Nephron progenitor cell (in vitro differentiated cells): ENCODE results near the gene TPPP3.

Experiments
- DNase-seq: peaks from one replicate; pipeline ENCODE4 v3.0.0; 2021
- H3K27ac Mint-ChIP-seq: 2 replicates; pipeline ENCODE4 v1.8.0; 2021; ENCODE audit warnings: mild to moderate bottlenecking, moderate library complexity, mixed read lengths
- H3K27me3 Mint-ChIP-seq: 2 replicates; pipeline ENCODE4 v1.8.0; 2021; ENCODE audit warnings: mild to moderate bottlenecking, low read depth, mixed read lengths; ENCODE audit not compliant: poor library complexity
- H3K36me3 Mint-ChIP-seq: 2 replicates; pipeline ENCODE4 v1.8.0; 2021; ENCODE audit warnings: low read depth, mixed read lengths
- H3K4me1 Mint-ChIP-seq: 2 replicates; pipeline ENCODE4 v1.8.0; 2021; ENCODE audit warnings: mixed read lengths
- H3K4me3 Mint-ChIP-seq: 2 replicates; pipeline ENCODE4 v1.8.0; 2021; ENCODE audit warnings: mild to moderate bottlenecking, moderate library complexity, mixed read lengths
- H3K9me3 Mint-ChIP-seq: 2 replicates; pipeline ENCODE4 v1.8.0; 2021; ENCODE audit warnings: mild to moderate bottlenecking, moderate library complexity, mixed read lengths
- CTCF ChIP-seq: fragments of 200-600 bp; sonication (generic); IDR thresholded peaks from 2 replicates; pipeline ENCODE4 v1.5.0; 2021; ENCODE audit warnings: antibody characterized with exemption

The TPPP3 gene

GRCh38 chr16:67393111-67393787 is at the start of gene TPPP3:
Gene TPPP3, minus strand, starts transcription at chr16:67393498. Its CDS starts 2,387 bp downstream, at chr16:67391111.
- Mint-ChIP-seq H3K36me3 (no peaks in the 10 kb centered on the region), H3K4me3 (peak within 1 kb of the TSS; percentile 68), H3K27me3 (peaks cover 36% of the 10 kb centered on the region), H3K4me1 (peaks cover 78% of the 10 kb centered on the region), H3K27ac (no peak within 1 kb of the TSS), H3K9me3 (no peaks in the 10 kb centered on the region)
- peak; percentile 61 for TF ChIP-seq CTCF
- DNase-seq, result peak; percentile 94

- no peak for TF ChIP-seq CTCF
- no peak for DNase-seq
- Mint-ChIP-seq H3K27ac (no peak overlapping the region), H3K4me1 (peaks cover 60% of the 10 kb centered on the region), H3K4me3 (no peak overlapping the region), H3K36me3 (peaks cover 19% of the 10 kb centered on the region), H3K27me3 (no peaks in the 10 kb centered on the region), H3K9me3 (no peaks in the 10 kb centered on the region)
These were observed 49.4 kb upstream of the TPPP3 start for GRCh38 chr16:67442581-67443255.

DNA sequence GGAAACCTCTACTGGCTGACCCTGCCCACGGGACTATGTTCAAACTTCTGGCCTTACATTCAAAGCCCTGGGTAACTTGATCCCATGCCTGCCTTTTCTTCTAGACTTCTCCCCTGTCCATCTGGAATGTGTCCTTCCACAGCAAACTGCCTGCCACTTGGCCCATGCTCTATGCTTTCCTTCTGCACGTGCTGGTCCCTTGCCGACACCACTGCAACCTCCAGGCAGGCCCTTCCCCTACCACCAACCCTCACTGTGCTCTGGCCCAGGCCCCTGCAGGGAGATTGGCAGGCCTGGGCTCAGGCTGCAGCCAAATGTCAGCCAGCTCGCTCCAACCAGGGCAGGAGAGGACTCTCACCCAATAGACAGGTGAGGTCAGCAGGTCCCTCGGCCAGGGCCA is 48.6 kb upstream of the TPPP3 start:
- no peaks in the 10 kb centered on the region for H3K9me3 Mint-ChIP-seq
- H3K36me3 Mint-ChIP-seq, result peaks cover 26% of the 10 kb centered on the region
- no peaks in the 10 kb centered on the region for H3K27me3 Mint-ChIP-seq
- peak overlapping the region; percentile 62 for H3K27ac Mint-ChIP-seq
- no peak overlapping the region for H3K4me3 Mint-ChIP-seq
- DNase-seq, result no peak
- peaks cover 63% of the 10 kb centered on the region for H3K4me1 Mint-ChIP-seq
- TF ChIP-seq CTCF, result no peak

GRCh38 chr16:67441271-67441753 is 48.0 kb upstream of the TPPP3 start:
- no peak for TF ChIP-seq CTCF
- H3K36me3 Mint-ChIP-seq, result peaks cover 23% of the 10 kb centered on the region
- peaks cover 59% of the 10 kb centered on the region for H3K4me1 Mint-ChIP-seq
- H3K9me3 Mint-ChIP-seq, result no peaks in the 10 kb centered on the region
- H3K27ac Mint-ChIP-seq, result no peak overlapping the region
- DNase-seq, result no peak
- no peak overlapping the region for H3K4me3 Mint-ChIP-seq
- H3K27me3 Mint-ChIP-seq, result no peaks in the 10 kb centered on the region

- Mint-ChIP-seq H3K27ac (peak overlapping the region; percentile 64), H3K36me3 (peaks cover 27% of the 10 kb centered on the region), H3K27me3 (peaks cover 2% of the 10 kb centered on the region), H3K4me1 (peaks cover 53% of the 10 kb centered on the region), H3K4me3 (no peak overlapping the region), H3K9me3 (no peaks in the 10 kb centered on the region)
- TF ChIP-seq CTCF, result no peak
- no peak for DNase-seq
These were observed 45.6 kb upstream of the TPPP3 start for GRCh38 chr16:67438824-67439393.
